Inferior parietal cortex (tissue), 1 donor: ENCODE data around the gene IFNG.
"Not testable (repeated sequence)": the region's sequence is repeated elsewhere in the genome, so short reads cannot be mapped to it uniquely, and the experiment has no call there.

ENCODE experiments used
- DNase-seq: peaks from one replicate; pipeline ENCODE4 v3.0.0-alpha.2; 2016; ENCODE audit errors: extremely low spot score

The IFNG gene

GRCh38 chr12:68159681-68160304 is at the start of gene IFNG:
Gene IFNG (minus strand): TSS chr12:68159740. CDS start chr12:68159615, 125 bp downstream.
- no peak for DNase-seq

DNA sequence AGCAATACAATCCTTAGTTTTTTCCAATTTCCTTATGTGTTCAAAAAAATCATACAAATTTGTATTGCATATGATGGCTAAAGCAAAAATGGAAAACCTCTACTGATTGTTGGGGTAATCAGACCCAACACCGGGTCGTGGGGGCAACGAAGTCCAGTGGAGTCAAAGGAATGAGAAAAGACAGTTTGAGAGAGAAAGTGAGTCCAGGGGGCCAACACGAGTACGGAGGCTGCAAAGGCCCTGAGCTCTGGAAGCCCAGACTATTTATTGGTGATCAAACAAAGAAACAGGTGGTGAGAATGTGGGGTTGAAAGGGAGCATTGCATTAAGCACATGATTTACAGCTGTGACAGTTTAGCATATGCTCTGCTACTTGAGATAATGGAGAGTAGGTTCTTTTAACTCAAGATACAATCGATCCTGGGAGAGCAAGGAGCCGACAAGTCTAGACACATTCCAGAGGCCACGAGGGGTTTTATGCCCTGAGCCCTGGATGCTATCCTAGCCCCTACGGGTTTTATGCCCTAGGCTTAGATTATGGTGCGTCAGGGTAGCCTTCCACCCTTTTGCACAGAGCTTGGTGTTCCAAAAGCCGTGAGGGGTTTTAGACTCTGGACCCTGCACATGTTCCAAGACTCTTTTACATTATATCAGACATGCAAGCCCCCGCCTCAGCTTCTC is 49.6 kb upstream of the IFNG start:
- not testable (repeated sequence) for DNase-seq

GRCh38 chr12:68207276-68207675 is 47.7 kb upstream of the IFNG start:
- DNase-seq = no peak

GRCh38 chr12:68206446-68206845 is 46.9 kb upstream of the IFNG start:
- DNase-seq = no peak

GRCh38 chr12:68203460-68203875 is 43.9 kb upstream of the IFNG start:
- no peak for DNase-seq

DNA sequence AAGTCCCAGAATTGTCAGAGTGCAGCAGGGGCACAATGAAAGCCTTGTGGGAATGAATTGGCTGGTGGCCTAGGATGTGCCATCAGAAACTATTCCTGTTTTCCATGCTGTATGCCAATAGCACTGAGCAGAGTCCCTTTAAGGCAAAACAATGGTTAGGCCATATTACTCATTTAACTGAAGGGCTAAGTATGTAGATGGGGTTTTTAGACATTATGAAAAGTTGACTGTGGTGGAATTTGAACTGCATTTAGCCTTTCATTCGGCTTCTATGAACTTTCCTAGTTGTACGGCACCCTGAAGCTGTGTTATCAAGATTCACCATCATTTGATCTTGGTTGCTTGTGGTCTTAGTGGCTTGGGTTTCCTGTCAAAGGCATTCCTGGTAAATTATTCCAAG is 41.3 kb upstream of the IFNG start:
- DNase-seq = no peak

GRCh38 chr12:68199127-68199526 is 39.6 kb upstream of the IFNG start:
- DNase-seq = no peak

- no peak for DNase-seq
Measured at GRCh38 chr12:68198507-68199086, 39.1 kb upstream of the IFNG start.

GRCh38 chr12:68190301-68190700 is 30.8 kb upstream of the IFNG start:
- DNase-seq = no peak

GRCh38 chr12:68189821-68190242 is 30.3 kb upstream of the IFNG start:
- no peak for DNase-seq

GRCh38 chr12:68185598-68185997 is 26.1 kb upstream of the IFNG start:
- DNase-seq = no peak

DNA sequence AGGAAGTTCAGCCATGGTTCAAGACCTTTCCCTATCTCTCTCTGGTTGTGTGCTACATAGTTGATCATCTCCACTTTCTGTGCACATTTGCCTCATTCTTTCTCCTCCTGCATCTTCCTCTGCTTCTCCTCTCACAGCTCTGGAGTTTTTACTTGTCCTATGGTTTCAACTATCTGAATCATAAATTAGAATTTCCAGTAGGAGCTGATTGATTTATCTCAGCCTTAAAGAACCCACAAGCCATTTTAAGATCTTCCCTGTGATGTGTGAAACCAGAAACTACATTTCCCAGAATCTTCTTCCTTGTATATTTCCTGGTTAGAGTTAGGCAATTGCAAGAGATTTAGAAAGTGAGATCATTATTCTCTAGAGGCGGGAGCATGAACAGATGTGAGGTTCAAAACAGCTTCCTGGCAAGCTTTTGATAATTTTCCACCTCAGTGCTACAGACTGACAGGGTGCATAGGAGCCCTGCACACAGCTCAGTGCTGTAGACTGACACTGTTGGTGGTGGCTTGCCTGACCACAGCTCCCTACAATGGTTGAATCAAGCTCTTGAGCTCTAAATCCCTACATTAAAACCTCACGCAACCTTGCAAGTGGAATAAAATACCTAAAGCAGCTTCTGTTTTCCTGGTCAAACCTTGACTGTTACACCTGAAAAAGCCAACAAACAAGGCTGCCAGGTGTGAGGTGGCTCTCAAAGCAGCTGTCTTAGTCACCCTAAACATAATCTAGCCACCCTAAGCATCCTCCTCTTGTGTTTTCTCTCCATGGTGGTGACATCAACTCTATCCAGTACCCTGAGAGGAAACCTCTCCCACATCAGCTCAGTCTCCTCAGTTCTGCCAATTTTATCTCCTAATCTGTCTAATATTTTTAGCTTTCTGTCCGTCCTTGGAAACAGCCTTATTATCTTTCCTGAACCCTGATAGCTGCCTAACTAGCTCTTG is 21.5 kb upstream of the IFNG start:
- DNase-seq = no peak

GRCh38 chr12:68178774-68179439 is 19.4 kb upstream of the IFNG start:
- no peak for DNase-seq

GRCh38 chr12:68178184-68178583 is 18.6 kb upstream of the IFNG start:
- no peak for DNase-seq

GRCh38 chr12:68177562-68177961 is 18.0 kb upstream of the IFNG start:
- no peak for DNase-seq

DNA sequence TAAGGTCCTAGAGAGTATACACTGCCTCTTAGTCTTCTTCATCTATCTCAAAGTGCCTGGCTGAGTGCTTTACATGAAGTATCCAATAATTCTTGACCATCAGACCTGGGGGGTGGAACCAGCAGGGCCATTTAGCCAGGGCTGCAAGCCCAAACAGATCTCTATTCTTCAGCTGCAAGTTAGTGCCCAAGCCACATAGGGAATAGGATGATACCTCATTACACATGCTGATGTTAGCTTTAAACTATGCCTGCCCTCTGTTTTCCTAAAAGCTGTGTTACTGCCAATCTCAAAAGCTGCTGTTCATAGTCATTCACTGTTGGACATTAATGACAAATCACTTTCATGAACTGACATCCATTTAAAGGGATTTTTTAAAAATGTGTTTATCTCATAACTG is 16.7 kb upstream of the IFNG start:
- DNase-seq = no peak

GRCh38 chr12:68175557-68176061 is 16.1 kb upstream of the IFNG start:
- no peak for DNase-seq

DNA sequence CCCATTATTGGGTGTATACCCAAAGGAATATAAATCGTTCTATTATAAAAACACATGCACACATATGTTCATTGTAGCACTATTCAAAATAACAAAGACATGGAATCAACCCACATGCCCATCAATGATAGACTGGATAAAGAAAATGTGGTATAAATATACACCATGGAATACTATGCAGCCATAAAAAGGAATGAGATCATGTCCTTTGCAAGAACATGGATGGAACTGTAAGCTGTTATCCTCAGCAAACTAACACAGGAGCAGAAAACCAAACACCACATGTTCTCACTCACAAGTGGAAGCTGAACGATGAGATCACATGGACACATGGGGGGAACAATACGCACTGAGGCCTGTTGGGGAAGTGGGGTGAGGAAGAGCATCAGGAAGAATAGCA is 15.2 kb upstream of the IFNG start:
- not testable (repeated sequence) for DNase-seq

GRCh38 chr12:68173792-68174191 is 14.3 kb upstream of the IFNG start:
- no peak for DNase-seq

DNA sequence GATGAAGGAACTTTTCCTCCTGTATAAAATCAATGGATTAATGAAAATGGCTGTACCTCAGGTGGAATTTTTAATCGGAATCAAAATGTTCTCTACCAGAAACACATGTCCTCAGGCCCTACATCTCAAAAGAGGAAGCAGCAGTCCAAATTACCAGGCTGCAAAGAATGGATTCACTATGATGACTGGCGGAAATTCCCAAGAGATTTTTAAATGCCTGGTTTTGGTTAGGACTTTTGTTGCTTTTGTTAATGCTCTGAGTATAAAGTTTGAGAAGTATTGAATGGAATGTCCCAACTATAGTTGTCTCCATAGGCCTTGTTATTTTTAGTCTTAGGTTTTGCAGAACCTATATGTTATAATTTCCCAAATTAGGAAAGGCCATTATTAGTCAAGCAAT is 11.2 kb upstream of the IFNG start:
- DNase-seq = no peak

DNA sequence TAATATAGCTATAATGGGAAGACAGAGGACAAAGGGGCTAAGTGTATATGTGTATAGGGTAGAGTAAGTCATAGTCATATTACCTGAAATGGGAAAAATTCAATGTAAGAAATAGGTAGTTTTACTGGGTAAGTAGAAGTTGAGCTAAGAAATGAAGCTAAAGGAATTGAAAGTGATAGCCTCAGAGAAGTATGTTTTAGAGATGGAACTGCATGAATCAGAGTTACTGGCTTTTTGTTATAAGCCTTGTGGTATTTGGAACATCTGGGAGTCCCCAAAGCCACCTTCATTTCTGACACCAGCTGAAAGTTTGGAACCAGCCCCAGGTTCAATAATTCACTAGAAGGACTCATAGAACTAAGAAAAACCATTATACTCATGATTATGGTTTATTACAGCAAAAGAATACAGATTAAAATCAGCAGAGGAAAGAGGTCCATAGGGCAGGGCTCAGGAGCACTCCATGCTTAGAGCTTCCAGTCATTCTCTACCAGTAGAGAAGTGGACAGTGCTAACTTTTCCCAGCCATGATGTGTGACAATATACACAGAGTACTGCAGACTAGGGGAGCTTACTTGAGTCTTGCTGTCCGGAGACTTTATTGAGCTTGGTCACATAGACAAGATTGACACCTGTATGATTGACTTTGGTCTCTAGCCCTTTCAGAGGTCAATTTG is 9.8 kb upstream of the IFNG start:
- no peak for DNase-seq
